Adrenal gland (tissue), 12 donors: ENCODE results near the gene SLC35F1. TPM values are rescaled to one million over a fixed set of nuclear protein-coding genes. Genes with fewer than 3 reads are reported as not detected.
"Not testable (repeated sequence)": the region's sequence is repeated elsewhere in the genome, so short reads cannot be mapped to it uniquely, and the experiment has no call there.

ENCODE experiments used
- DNase-seq, 7 donors: peaks; one replicate each; pipeline ENCODE4 v3.0.0-alpha.2; 2019 to 2020
- H3K27ac ChIP-seq, 5 donors: fragments of 200-600 bp; sonication (generic) in 4 of 5; 1 replicate in 3 of 5; 2 replicates in 2 of 5; pipeline versions ENCODE4 v1.5.1 to v1.8.0; 2016 to 2020; ENCODE audit warnings: mild to moderate bottlenecking in 1 of 5
- H3K27me3 ChIP-seq: fragments of 200-600 bp; 2 replicates; pipeline ENCODE4 v1.8.0; 2021
- H3K36me3 ChIP-seq, 2 donors: fragments of 200-600 bp; replicated peaks in 1 of 2; 1 replicate in 1 of 2; 2 replicates in 1 of 2; pipeline versions ENCODE4 v1.5.1 to v1.8.0; 2018 to 2022
- H3K4me1 ChIP-seq, 2 donors: fragments of 200-600 bp; replicated peaks in 1 of 2; 1 replicate in 1 of 2; 2 replicates in 1 of 2; pipeline versions ENCODE4 v1.5.1 to v1.8.0; 2018 to 2021
- H3K4me3 ChIP-seq, 4 donors: fragments of 200-600 bp; sonication (generic) in 3 of 4; one replicate each; pipeline ENCODE4 v1.5.1; 2016 to 2018
- H3K9me3 ChIP-seq, 3 donors: fragments of 200-600 bp; sonication (generic) in 1 of 3; replicated peaks in 1 of 3; 1 replicate in 2 of 3; 2 replicates in 1 of 3; pipeline versions ENCODE4 v1.5.1 to v1.8.0; 2016 to 2021
- POLR2A ChIP-seq, 2 donors: fragments of 450-650 bp; IDR thresholded peaks; one replicate each; pipeline ENCODE4 v1.6.1; 2017; ENCODE audit warnings: antibody characterized with exemption in 2 of 2, mild to moderate bottlenecking in 2 of 2, moderate library complexity in 1 of 2
- WGBS, 4 donors: extraction: QIAGEN DNeasy Blood & Tissue Kit in 2 of 4; methylation state at CpG; one replicate each; pipeline versions ENCODE4 v1.1.5 to v1.1.7; 2013 to 2017; 5-methylcytosine and 5-hydroxymethylcytosine counted together
- intact Hi-C, 2 donors: fragments of 100-400 bp; cut with DNase I; formaldehyde crosslinking; loops; one replicate each; pipeline versions ENCODE4 v1.14.1 to v1.15.0; 2022 to 2023
- polyA plus RNA-seq, 3 donors: library from polyadenylated mRNA; stranded (reverse); fragments of 200-250 nt in 2 of 3; fragments of 350-450 nt in 1 of 3; fragmentation: Illumina TruSeq in 1 of 3; extraction: RNeasy Lipid Tissue Mini Kit (QIAGEN cat#74804) in 1 of 3; gene quantifications; one replicate each; pipeline ENCODE4 v1.2.3, GENCODE V29; 2013 to 2014
- total RNA-seq, 9 donors: library from RNA; depleted of rRNA in 4 of 9; stranded (reverse); fragments of >200 nt in 4 of 9; fragments of 120-200 nt in 1 of 9; fragmentation: NEBNext Ultra II Directional in 1 of 9; extraction: Animal tissue kit (Norgen Biotek cat#: 25700) in 1 of 9; gene quantifications; one replicate each; pipeline versions ENCODE4 v1.1.0 to v1.2.4, GENCODE V29; 2013 to 2023
- TF ChIP-seq, protein P1 (sequence below), 6 experiments: fragments of 450-650 bp in 4 of 6; fragments of 200-600 bp in 2 of 6; sonication (generic) in 1 of 6; IDR thresholded peaks; 1 replicate in 5 of 6; 2 replicates in 1 of 6; pipeline versions ENCODE4 v1.5.1 to v1.8.0; 2016 to 2021; ENCODE audit warnings: antibody characterized with exemption in 6 of 6, mild to moderate bottlenecking in 2 of 6, moderate library complexity in 1 of 6
- donor health status: healthy with polysubstance abuse.
- donor health status: Bipolar disorder and iron deficiency.
- donor health status: DM: yes; HTN: yes; CAD: no.
- donor health status: DM: no; HTN: no; CAD: no.
- donor health status: DM: no; HTN: no; CAD: no.
- donor health status: DM: yes; HTN: yes; CAD: no.

Gene SLC35F1
- total and polyA plus RNA-seq, 12 donors = 0.32 to 4.0 (median 1.7) TPM

DNA sequence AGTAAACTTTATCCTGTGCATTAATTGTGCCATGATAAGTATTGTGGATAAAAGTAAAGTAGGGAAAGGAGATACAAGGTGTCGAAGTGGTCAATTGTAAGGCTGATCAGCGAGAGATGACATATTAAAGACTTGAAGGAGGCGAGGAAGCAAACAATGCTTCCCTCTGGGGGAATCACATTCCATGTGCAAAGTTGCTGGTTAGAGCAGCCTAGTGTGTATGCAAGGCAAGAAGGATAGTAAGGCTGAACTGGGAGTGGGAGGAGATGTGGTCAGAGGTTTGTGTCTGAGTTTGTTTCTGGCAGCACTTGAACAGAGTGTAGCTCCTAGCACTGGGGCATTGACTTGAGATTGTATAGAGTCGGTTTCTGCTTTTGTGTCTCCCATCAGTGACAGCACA, 122.9 kb downstream of the SLC35F1 start:
- no peak overlapping the region for H3K27ac ChIP-seq
- 70 to 83% (median 76%) methylated on average over 4 of the region's 4 CpGs for WGBS, 4 donors
- H3K9me3 ChIP-seq = no peaks in the 10 kb centered on the region
- H3K4me1 ChIP-seq = no peaks in the 10 kb centered on the region
- no peak overlapping the region for H3K4me3 ChIP-seq
- H3K36me3 ChIP-seq = no peaks in the 10 kb centered on the region
- TF ChIP-seq, protein P1, sequence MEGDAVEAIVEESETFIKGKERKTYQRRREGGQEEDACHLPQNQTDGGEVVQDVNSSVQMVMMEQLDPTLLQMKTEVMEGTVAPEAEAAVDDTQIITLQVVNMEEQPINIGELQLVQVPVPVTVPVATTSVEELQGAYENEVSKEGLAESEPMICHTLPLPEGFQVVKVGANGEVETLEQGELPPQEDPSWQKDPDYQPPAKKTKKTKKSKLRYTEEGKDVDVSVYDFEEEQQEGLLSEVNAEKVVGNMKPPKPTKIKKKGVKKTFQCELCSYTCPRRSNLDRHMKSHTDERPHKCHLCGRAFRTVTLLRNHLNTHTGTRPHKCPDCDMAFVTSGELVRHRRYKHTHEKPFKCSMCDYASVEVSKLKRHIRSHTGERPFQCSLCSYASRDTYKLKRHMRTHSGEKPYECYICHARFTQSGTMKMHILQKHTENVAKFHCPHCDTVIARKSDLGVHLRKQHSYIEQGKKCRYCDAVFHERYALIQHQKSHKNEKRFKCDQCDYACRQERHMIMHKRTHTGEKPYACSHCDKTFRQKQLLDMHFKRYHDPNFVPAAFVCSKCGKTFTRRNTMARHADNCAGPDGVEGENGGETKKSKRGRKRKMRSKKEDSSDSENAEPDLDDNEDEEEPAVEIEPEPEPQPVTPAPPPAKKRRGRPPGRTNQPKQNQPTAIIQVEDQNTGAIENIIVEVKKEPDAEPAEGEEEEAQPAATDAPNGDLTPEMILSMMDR (IDR thresholded peaks at IDR 0.05) = no peak
- no peak for TF ChIP-seq POLR2A (IDR thresholded peaks at IDR 0.05)
- no peaks in the 10 kb centered on the region for H3K27me3 ChIP-seq
- DNase-seq = no peak
- intact Hi-C loops = no loop called here

GRCh38 chr6:118037479-118037878, 130.4 kb downstream of the SLC35F1 start:
- H3K36me3 ChIP-seq, H3K9me3 ChIP-seq, H3K27ac ChIP-seq, DNase-seq, intact Hi-C loops, H3K4me1 ChIP-seq, H3K27me3 ChIP-seq, H3K4me3 ChIP-seq: not testable (repeated sequence)
- 66 to 80% (median 73%) methylated on average over 3 of the region's 3 CpGs for WGBS, 4 donors

DNA sequence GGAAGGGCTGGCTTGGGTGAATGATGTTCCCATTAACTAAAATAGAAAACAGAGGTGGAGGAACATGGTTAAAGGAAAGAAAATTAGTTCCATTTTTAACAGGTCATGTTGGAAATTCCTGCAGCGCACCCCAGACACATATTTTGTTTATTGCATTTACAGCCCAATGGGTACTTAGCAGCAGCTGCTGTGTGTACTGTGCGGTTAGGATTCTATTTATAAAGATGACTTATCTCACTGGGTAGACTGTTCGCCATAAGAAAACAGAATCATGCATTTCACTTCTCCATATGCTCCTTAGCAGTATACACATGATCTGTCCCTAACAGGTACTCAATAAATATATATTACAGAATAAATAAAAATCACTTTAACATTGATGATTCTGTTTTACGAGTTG, 135.8 kb downstream of the SLC35F1 start:
- no peaks in the 10 kb centered on the region for H3K27me3 ChIP-seq
- TF ChIP-seq, protein P1 (IDR thresholded peaks at IDR 0.05) = no peak
- TF ChIP-seq POLR2A (IDR thresholded peaks at IDR 0.05) = no peak
- DNase-seq = no peak
- no peaks in the 10 kb centered on the region for H3K36me3 ChIP-seq
- no peak overlapping the region for H3K4me3 ChIP-seq
- no peaks in the 10 kb centered on the region for H3K9me3 ChIP-seq
- H3K4me1 ChIP-seq = no peaks in the 10 kb centered on the region
- intact Hi-C loops = no loop called here
- H3K27ac ChIP-seq = no peak overlapping the region
- 79 to 93% (median 84%) methylated on average over 4 of the region's 4 CpGs for WGBS, 4 donors

DNA sequence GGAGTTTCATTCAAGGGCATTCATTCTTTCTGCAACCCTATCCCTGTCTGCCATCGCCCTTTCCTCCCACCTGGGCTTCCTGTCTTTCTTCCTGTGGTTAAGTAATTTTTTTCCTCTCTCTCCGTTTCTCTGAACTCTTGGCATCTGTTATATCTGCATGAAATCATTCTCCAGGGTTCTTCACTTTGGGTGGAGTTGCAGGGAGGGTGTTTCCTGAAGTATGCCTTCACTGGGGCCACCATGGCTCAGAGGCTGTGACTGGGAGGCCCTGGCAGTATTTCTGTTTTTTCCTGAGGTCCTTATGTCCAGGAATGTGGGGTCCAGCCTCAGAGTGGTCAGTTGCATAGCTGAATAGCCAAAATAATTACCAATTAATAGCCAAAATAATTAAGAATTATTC, 137.2 kb downstream of the SLC35F1 start:
- TF ChIP-seq POLR2A (IDR thresholded peaks at IDR 0.05) = no peak
- TF ChIP-seq, protein P1 (IDR thresholded peaks at IDR 0.05) = no peak
- intact Hi-C loops = no loop called here
- no peak for DNase-seq
- H3K4me3 ChIP-seq = no peak overlapping the region
- H3K9me3 ChIP-seq = no peaks in the 10 kb centered on the region
- H3K36me3 ChIP-seq = no peaks in the 10 kb centered on the region
- H3K27ac ChIP-seq = no peak overlapping the region
- H3K4me1 ChIP-seq = no peaks in the 10 kb centered on the region
- 25 to 46% (median 44%) methylated on average over 2 of the region's 2 CpGs for WGBS, 4 donors
- H3K27me3 ChIP-seq = no peaks in the 10 kb centered on the region

GRCh38 chr6:118054082-118054481, 147.0 kb downstream of the SLC35F1 start:
- 77 to 89% (median 83%) methylated on average over 1 of the region's 1 CpG for WGBS, 4 donors

More at GRCh38 chr6:118054082-118054481, 147.0 kb downstream of the SLC35F1 start:
- intact Hi-C loops = no loop called here
- Histone ChIP-seq H3K4me1 (no peaks in the 10 kb centered on the region), H3K4me3 (no peak overlapping the region), H3K9me3 (no peaks in the 10 kb centered on the region), H3K27me3 (no peaks in the 10 kb centered on the region), H3K36me3 (no peaks in the 10 kb centered on the region), H3K27ac (no peak overlapping the region)
- no peak for TF ChIP-seq POLR2A (IDR thresholded peaks at IDR 0.05)
- TF ChIP-seq, protein P1 (IDR thresholded peaks at IDR 0.05) = no peak
- DNase-seq = no peak
